ENCODE results near the gene TDRD9.
A peak's percentile ranks its signal among the peaks of the same experiment; 100 is the strongest.

Gene TDRD9

GRCh38 chr14:104031384-104031783, 103.1 kb downstream of the TDRD9 start:
- DNase-seq (ENCODE audit: low spot score) = no peak

- DNase-seq (ENCODE audit: low spot score) = no peak
These were observed 106.9 kb downstream of the TDRD9 start for GRCh38 chr14:104034976-104035699.

- DNase-seq (ENCODE audit: low spot score) = no peak
These were observed 108.0 kb downstream of the TDRD9 start for GRCh38 chr14:104036212-104036611.

- no peak for DNase-seq (ENCODE audit: low spot score)
These were observed 108.8 kb downstream of the TDRD9 start for GRCh38 chr14:104037074-104037473.

GRCh38 chr14:104037903-104038302, 109.6 kb downstream of the TDRD9 start:
- no peak for DNase-seq (ENCODE audit: low spot score)

- no peak for DNase-seq (ENCODE audit: low spot score)
These were observed 111.0 kb downstream of the TDRD9 start for GRCh38 chr14:104039214-104039613.

- DNase-seq (ENCODE audit: low spot score) = no peak
These were observed 112.3 kb downstream of the TDRD9 start for GRCh38 chr14:104040539-104040938.

GRCh38 chr14:104041430-104042104, 113.3 kb downstream of the TDRD9 start:
- no peak for DNase-seq (ENCODE audit: low spot score)

- no peak for DNase-seq (ENCODE audit: low spot score)
These were observed 115.8 kb downstream of the TDRD9 start for GRCh38 chr14:104044016-104044415.

GRCh38 chr14:104047761-104048160, 119.5 kb downstream of the TDRD9 start:
- DNase-seq (ENCODE audit: low spot score) = no peak

- DNase-seq (ENCODE audit: low spot score) = peak; percentile 73
These were observed 120.7 kb downstream of the TDRD9 start for GRCh38 chr14:104048758-104049507.

GRCh38 chr14:104049576-104050240, 121.5 kb downstream of the TDRD9 start:
- peak; percentile 10 for DNase-seq (ENCODE audit: low spot score)

- DNase-seq (ENCODE audit: low spot score) = no peak
These were observed 123.0 kb downstream of the TDRD9 start for GRCh38 chr14:104051092-104051813.

- DNase-seq (ENCODE audit: low spot score) = no peak
These were observed 126.1 kb downstream of the TDRD9 start for GRCh38 chr14:104054222-104054905.

GRCh38 chr14:104062281-104062680, 134.0 kb downstream of the TDRD9 start:
- no peak for DNase-seq (ENCODE audit: low spot score)

- no peak for DNase-seq (ENCODE audit: low spot score)
These were observed 135.7 kb downstream of the TDRD9 start for GRCh38 chr14:104064003-104064402.

GRCh38 chr14:104066279-104066678, 138.0 kb downstream of the TDRD9 start:
- no peak for DNase-seq (ENCODE audit: low spot score)

GRCh38 chr14:104066719-104067295, 138.6 kb downstream of the TDRD9 start:
- no peak for DNase-seq (ENCODE audit: low spot score)

GRCh38 chr14:104069541-104069940, 141.3 kb downstream of the TDRD9 start:
- no peak for DNase-seq (ENCODE audit: low spot score)

GRCh38 chr14:104072586-104072985, 144.3 kb downstream of the TDRD9 start:
- DNase-seq (ENCODE audit: low spot score) = no peak

- no peak for DNase-seq (ENCODE audit: low spot score)
These were observed 145.5 kb downstream of the TDRD9 start for GRCh38 chr14:104073764-104074163.

Data from putamen (tissue), 1 donor.